Activated CD4-positive, alpha-beta T cell treated with anti-CD3 and anti-CD28 coated beads for 48 hours (primary cell): Measurements from ENCODE around the gene ABHD15.

Source experiments
- DNase-seq: peaks from one replicate; pipeline ENCODE4 v3.0.0-alpha.2; 2020

Gene ABHD15

GRCh38 chr17:29593591-29594518, 27.0 kb upstream of the ABHD15 start:
- DNase-seq, result peak; percentile 52

GRCh38 chr17:29592850-29593551, 26.2 kb upstream of the ABHD15 start, which contains the start of gene ANKRD13B:
Gene ANKRD13B (plus strand): TSS chr17:29593132. CDS start chr17:29593622, 490 bp downstream.
- DNase-seq, result peak; percentile 68

GRCh38 chr17:29591737-29592608, 25.1 kb upstream of the ABHD15 start:
- peak; percentile 90 for DNase-seq

- peak; percentile 75 for DNase-seq
Measured at GRCh38 chr17:29591146-29591736, 24.4 kb upstream of the ABHD15 start.

- peak; percentile 45 for DNase-seq
Measured at GRCh38 chr17:29590411-29591145, 23.7 kb upstream of the ABHD15 start.

- peak; percentile 87 for DNase-seq
Measured at GRCh38 chr17:29589524-29590410, 22.9 kb upstream of the ABHD15 start, which contains the start of gene GIT1. Gene GIT1 (minus strand): TSS chr17:29589648. CDS start chr17:29589378, 270 bp downstream.

- DNase-seq, result peak; percentile 61
Measured at GRCh38 chr17:29588562-29589411, 21.9 kb upstream of the ABHD15 start.

GRCh38 chr17:29588017-29588561, 21.3 kb upstream of the ABHD15 start:
- no peak for DNase-seq

GRCh38 chr17:29587591-29587990, 20.8 kb upstream of the ABHD15 start:
- no peak for DNase-seq

GRCh38 chr17:29586676-29587469, 20.0 kb upstream of the ABHD15 start:
- no peak for DNase-seq

GRCh38 chr17:29585080-29585751, 18.4 kb upstream of the ABHD15 start:
- DNase-seq, result no peak

GRCh38 chr17:29584452-29585079, 17.7 kb upstream of the ABHD15 start:
- DNase-seq, result no peak

GRCh38 chr17:29583324-29584248, 16.7 kb upstream of the ABHD15 start:
- DNase-seq, result no peak

- no peak for DNase-seq
Measured at GRCh38 chr17:29582772-29583171, 15.9 kb upstream of the ABHD15 start.

- no peak for DNase-seq
Measured at GRCh38 chr17:29582254-29582765, 15.5 kb upstream of the ABHD15 start.
